PFSK-1 (cell line): ENCODE measurements around the gene PDE4B.

Experiments used
- REST ChIP-seq, 2 experiments: IDR thresholded peaks; 2 replicates each; pipeline versions ENCODE4 v1.6.1 to v1.8.0; 2011 to 2012; ENCODE audit warnings: low read depth in 2 of 2, low read length in 2 of 2, control low read depth in 1 of 2, inconsistent platforms in 1 of 2, mild to moderate bottlenecking in 1 of 2, moderate library complexity in 1 of 2; ENCODE audit not compliant: insufficient read depth in 1 of 2
- SIN3A ChIP-seq: IDR thresholded peaks from 2 replicates; pipeline ENCODE4 v1.6.1; 2012; ENCODE audit warnings: mild to moderate bottlenecking, low read length, moderate library complexity, borderline replicate concordance; ENCODE audit not compliant: insufficient read depth

- no peak for TF ChIP-seq SIN3A
- TF ChIP-seq REST (IDR thresholded peaks at IDR 0.05; ENCODE audit: insufficient read depth in 1 of 2, low read depth in 2 of 2, low read length in 2 of 2), result no peak
Observed at GRCh38 chr1:66240491-66241484, 448.1 kb downstream of the PDE4B start.
